Left renal cortex interstitium (tissue), 4 donors: Measurements from ENCODE around the gene MYO5A. TPM values are rescaled to one million over a fixed set of nuclear protein-coding genes. Genes with fewer than 3 reads are reported as not detected.
"Not testable (repeated sequence)": the region's sequence is repeated elsewhere in the genome, so short reads cannot be mapped to it uniquely, and the experiment has no call there.

Source experiments
- DNase-seq, 4 donors: peaks; one replicate each; pipeline ENCODE4 v3.0.0-alpha.2; 2013; ENCODE audit warnings: low read depth in 4 of 4, low spot score in 2 of 4, missing footprints in 1 of 4
- polyA plus RNA-seq, 4 donors: library from polyadenylated mRNA; unstranded; fragments of 120-200 nt; gene quantifications; one replicate each; pipeline ENCODE4 v1.2.1, GENCODE V29; 2013; ENCODE audit not compliant: insufficient read length in 4 of 4

MYO5A gene
- polyA plus RNA-seq, 4 donors, result 7.6 to 10.5 (median 8.1) TPM

DNA sequence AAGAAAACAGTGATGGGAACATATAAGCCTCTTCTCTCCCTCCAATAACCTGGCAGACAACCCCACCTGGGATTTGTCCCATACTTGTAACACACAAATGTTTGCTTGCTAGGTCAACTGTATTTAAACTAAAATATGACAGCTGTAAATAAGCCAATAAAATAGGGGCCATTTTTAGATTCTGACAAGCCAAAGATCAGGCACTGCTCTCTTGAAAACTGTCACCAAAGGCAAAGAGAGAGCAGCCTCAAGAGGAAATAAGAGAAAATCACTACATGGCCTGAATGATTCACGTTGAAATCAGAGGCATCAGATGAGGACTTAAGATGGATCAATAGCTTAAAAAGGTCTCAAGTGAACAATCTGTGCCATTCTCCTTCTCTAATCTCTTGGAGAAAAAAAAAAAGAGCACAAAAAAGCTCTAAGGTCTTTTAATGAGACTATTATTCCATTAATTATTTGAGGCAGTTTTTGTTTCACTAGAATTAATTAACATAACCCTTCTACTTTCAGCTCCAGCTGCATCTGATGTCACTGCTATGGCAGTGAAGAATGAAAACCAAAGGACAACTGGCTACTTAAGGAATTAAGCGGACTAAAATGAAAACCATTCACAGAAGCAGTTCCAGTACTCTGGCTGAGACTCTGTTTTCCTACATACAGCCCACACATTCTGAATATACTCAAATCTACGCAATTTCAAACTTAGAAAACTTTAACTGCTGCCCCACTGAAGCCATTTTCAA, 19.0 kb downstream of the MYO5A start:
- DNase-seq, result no peak

DNA sequence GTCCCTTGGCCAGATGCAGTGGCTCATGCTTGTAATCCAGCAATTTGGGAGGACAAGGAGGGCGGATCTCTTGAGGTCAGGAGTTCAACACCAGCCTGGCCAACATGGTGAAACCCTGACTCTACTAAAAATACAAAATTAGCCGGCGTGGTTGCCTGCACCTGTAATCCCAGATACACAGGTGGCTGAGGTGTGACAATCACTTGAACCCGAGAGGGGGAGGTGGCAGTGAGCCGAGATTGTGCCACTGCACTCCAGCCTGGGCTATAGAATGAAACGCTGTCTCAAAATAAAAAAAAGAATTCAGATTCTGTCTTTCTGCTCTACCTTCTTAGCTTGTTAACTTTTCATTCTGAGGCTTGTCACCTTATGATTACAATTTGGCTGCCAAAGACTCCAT, 22.1 kb downstream of the MYO5A start:
- no peak for DNase-seq

DNA sequence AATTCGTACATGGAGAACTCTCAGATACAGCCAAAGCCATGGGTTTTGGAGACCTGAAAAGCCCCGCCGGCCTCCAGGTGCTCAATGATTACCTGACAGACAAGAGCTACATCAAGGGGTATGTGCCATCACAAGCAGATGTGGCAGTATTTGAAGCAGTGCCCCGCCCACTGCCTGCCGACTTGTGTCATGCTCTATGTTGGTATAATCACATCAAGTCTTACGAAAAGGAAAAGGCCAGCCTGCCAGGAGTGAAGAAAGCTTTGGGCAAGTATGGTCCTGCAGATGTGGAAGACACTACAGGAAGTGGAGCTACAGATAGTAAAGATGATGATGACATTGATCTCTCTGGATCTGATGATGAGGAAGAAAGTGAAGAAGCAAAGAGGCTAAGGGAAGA, 23.5 kb downstream of the MYO5A start:
- DNase-seq, result no peak

GRCh38 chr15:52503788-52504496, 24.7 kb downstream of the MYO5A start:
- DNase-seq, result no peak

DNA sequence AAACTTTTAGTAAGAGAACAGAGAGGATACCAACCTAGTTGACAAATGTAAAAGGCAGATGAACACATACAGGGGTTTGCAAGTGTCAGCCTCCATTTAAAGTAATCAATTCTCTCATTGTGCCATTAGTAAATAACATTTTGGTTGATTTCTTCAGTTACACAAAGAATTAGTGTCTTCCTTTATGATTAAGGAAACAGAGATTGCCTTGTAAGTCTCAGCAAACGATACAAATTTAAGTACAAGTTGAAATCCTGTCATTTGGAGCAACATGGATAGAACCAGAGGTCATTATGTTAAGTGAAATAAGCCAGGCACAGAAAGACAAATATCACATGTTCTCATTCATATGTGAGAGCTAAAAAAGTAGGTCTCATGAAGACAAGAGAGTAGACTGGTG, 26.1 kb downstream of the MYO5A start:
- no peak for DNase-seq

DNA sequence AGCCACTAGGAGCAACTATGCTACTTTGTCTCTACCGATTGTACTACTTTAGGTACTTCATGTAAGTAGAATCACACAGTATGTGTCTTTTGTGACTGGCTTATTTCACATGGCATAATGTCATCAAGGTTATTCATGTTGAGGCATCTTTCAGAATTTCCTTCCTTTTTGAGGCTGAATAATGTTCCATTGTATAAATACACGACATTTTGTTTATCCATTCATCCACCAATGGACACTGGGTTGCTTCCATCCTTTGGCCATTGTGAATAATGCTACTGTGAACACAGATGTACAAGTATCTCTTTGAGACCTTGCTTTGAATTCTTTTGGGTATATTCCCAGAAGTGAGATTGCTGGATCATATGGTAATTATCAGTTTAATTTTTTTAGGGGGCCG, 29.2 kb downstream of the MYO5A start:
- no peak for DNase-seq

GRCh38 chr15:52498706-52499105, 30.0 kb downstream of the MYO5A start:
- DNase-seq, result no peak

DNA sequence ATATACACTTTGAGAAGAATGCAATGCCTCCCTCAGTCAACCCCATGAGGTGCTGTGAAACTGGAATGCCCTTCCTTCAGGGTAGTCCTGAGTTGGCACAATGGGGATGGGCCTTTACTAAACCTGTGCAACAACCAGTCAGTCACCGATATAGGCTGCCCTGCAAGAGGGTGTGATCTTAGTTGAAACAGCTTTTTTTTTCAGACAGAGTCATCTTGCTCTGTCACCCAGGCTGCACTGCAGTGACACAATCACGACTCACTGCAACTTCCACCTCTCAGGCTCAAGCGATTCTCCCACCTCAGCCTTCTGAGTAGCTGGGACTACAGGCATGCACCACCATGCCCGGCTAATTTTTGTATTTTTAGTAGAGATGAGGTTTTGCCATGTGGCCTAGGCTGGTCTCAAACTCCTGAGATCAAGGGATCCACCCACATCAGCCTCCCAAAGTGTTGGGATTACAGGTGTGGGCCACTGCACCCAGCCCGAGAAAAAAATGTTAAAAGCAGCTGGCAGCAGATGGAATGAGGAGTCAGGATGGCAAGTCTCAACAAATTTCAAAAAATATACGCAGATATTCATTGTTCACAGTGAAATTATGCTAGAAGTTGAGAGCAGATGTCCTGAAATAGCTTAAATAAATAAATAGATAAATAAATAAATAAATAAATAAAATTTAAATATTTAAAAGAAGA, 31.8 kb downstream of the MYO5A start:
- no peak for DNase-seq

- no peak for DNase-seq
Observed at GRCh38 chr15:52496175-52496574, 32.5 kb downstream of the MYO5A start.

- DNase-seq, result no peak
Observed at GRCh38 chr15:52495125-52495524, 33.6 kb downstream of the MYO5A start.

GRCh38 chr15:52493968-52494367, 34.7 kb downstream of the MYO5A start:
- DNase-seq, result no peak

- no peak for DNase-seq
Observed at GRCh38 chr15:52492132-52492531, 36.5 kb downstream of the MYO5A start.

GRCh38 chr15:52491472-52491871, 37.2 kb downstream of the MYO5A start:
- no peak for DNase-seq

DNA sequence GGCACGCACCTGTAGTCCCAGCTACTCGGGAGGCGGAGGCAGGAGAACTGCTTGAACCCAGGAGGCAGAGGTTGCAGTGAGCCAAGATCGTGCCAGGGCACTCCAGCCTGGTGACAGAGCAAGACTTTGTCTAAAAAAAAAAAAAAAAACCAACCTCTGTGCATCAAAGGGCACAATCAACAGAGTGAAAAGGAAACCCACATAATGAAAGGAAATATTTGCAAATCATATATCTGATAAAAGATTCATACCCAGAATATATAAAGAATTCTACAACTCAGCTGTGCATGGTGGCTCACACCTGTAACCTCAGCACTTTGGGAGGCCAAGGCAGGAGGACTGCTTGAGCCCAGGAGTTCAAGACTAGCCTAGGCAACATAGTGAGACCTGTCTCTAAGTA, 39.2 kb downstream of the MYO5A start:
- not testable (repeated sequence) for DNase-seq

- no peak for DNase-seq
Observed at GRCh38 chr15:52488830-52489229, 39.9 kb downstream of the MYO5A start.

DNA sequence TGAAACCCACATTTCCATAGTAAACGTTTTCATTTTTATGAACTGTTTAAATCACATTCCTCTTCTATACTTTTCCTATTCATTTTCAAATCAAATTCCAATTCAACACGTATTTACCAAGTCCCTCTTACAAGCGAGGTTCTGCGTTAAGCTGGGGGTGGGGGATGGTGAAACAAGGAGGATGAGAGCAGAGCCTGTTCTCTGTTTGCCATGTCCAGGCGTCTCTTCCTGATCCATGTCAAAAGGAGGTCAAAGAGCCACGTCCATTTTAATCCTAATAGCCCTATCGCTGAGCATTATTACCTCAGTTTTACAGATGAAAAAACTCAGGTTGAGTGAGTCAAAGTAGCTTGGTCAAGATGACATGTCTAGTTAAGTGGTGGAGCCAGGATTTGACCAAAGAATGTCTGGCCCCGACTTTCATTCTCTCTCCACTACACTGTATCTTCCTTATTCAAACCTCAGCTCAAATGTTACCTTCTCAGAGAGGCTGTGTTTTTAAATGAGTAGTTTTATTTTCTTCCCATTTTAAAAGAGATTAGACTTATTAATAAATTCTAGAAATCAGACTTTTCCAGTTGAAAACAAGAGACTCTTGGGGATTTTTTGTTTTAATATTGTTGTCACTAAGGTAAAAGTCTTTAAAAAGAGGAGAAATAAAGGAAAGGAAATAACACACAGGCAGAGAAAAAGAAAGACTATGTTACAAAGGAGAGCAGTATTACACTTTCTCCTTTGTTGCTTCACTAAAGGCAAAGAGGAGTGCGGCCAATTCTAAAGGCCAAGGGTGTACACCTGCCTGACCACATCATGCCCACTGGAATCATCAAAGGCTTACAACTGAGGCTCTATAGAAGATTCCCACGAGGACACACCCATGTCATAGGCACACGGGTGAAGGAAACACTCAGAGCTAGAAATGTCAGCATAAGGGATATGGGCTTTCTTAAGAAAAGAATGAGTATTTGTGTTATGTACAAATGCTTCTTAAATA, 42.4 kb downstream of the MYO5A start:
- DNase-seq, result no peak

- no peak for DNase-seq
Observed at GRCh38 chr15:52485290-52485689, 43.4 kb downstream of the MYO5A start.

DNA sequence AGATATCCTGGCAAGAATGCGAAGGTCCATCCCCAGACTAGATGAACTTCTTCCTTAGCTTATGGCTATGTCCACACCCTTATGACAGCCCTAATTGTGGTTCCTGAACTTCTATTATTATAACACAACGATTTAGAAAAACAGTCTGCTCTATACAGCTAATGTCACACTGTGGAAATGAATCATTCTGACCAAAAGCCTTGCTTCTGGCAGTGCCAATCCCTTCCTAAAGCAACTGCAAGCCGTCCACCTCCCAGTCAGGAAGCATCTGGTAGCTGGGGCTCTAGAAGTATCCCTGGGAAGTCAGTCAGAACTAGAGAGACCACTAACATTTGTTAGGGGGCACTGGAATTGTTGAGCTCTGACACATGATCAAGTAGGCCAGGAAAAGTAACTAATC, 45.0 kb downstream of the MYO5A start:
- no peak for DNase-seq

- DNase-seq, result no peak
Observed at GRCh38 chr15:52481915-52482314, 46.8 kb downstream of the MYO5A start.

GRCh38 chr15:52480990-52481389, 47.7 kb downstream of the MYO5A start:
- DNase-seq, result no peak

- DNase-seq, result no peak
Observed at GRCh38 chr15:52466716-52467115, 62.0 kb downstream of the MYO5A start.
